ENCODE results near the gene FARSB.

The FARSB gene

GRCh38 chr2:222545823-222546795 is 109.8 kb downstream of the FARSB start:
- no peak for DNase-seq

- no peak for DNase-seq
These were observed 111.2 kb downstream of the FARSB start for GRCh38 chr2:222544661-222545060.

- no peak for DNase-seq
These were observed 117.4 kb downstream of the FARSB start for GRCh38 chr2:222538535-222538934.

- no peak for DNase-seq
These were observed 120.4 kb downstream of the FARSB start for GRCh38 chr2:222535477-222535876.

GRCh38 chr2:222532315-222532714 is 123.6 kb downstream of the FARSB start:
- DNase-seq, result no peak

GRCh38 chr2:222526480-222527277 is 129.2 kb downstream of the FARSB start:
- DNase-seq, result no peak

- DNase-seq, result no peak
These were observed 130.1 kb downstream of the FARSB start for GRCh38 chr2:222525811-222526210.

GRCh38 chr2:222523783-222524544 is 131.9 kb downstream of the FARSB start:
- no peak for DNase-seq

- DNase-seq, result no peak
These were observed 133.8 kb downstream of the FARSB start for GRCh38 chr2:222522082-222522481.

GRCh38 chr2:222521099-222521498 is 134.8 kb downstream of the FARSB start:
- DNase-seq, result no peak

Data from RPMI8226 (cell line).